GM10266 (cell line): ENCODE results near the gene RGS10.

ENCODE experiments used
- DNase-seq: peaks from one replicate; pipeline ENCODE4 v3.0.0; 2012; ENCODE audit errors: extremely low spot score
- CTCF ChIP-seq: IDR thresholded peaks from 2 replicates; pipeline ENCODE4 v1.5.1; 2012; ENCODE audit warnings: mild to moderate bottlenecking, low read depth; ENCODE audit not compliant: control insufficient read depth, insufficient read depth; ENCODE audit errors: missing control alignments

RGS10 gene

GRCh38 chr10:119542988-119543813 is 682 bp upstream of the RGS10 start:
- peak; percentile 82 for DNase-seq
- peak; percentile 71 for TF ChIP-seq CTCF

GRCh38 chr10:119541459-119542356 is 811 bp downstream of the RGS10 start:
- TF ChIP-seq CTCF, result no peak
- DNase-seq, result peak; percentile 60

GRCh38 chr10:119541046-119541445 is 1.5 kb downstream of the RGS10 start:
- DNase-seq, result no peak
- TF ChIP-seq CTCF, result no peak

DNA sequence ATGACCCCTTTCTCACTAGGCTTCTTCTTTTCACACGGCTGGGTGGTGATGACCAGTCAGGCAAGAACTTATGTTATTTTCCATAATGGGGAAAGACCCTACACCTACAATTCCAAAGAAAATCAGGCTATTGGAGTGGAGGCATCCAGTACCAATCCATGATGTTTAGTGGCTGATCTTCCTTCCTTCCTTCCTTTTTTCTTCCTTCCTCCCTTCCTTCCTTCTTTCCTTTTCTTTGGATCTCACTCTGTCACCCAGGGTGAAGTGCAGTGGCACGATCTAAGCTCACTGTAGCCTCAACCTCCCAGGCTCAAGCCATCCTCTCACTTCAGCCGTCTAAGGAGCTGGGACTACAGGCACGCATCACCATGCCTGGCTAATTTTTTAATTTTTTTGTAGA is 2.5 kb downstream of the RGS10 start:
- no peak for TF ChIP-seq CTCF
- no peak for DNase-seq

DNA sequence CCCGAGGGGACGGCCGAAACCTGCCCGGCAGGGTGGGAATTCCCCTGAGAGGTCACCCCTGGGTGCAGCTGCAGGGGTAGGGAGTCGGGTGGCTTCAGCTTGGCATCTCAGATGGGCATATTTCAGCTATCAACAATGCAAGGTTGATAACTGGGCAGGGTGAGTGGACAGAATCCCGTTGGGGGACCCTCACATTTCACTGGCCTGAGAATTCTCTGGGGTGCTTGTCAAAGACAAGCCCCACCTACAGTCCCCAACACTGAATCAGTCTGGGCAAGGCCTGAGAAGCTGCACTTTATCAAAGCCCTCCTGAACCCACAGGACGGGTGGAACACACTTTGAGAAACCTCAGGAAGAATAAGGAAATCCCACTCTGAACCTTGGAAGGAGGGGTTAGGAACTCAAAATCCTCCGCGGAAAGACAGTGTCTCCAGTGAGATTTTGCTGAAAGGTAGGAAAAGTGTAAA is 3.1 kb downstream of the RGS10 start:
- no peak for DNase-seq
- TF ChIP-seq CTCF, result no peak

GRCh38 chr10:119538632-119539358 is 3.7 kb downstream of the RGS10 start:
- no peak for DNase-seq
- TF ChIP-seq CTCF, result peak; percentile 28
